Measurements from ENCODE around the gene GATAD2A. TPM values are rescaled to one million over a fixed set of nuclear protein-coding genes. Genes with fewer than 3 reads are reported as not detected.
A peak's percentile ranks its signal among the peaks of the same experiment; 100 is the strongest.

GATAD2A gene
- total and polyA plus RNA-seq, 4 experiments from 2014 or later = 3.8 to 108 (median 65.6) TPM

DNA sequence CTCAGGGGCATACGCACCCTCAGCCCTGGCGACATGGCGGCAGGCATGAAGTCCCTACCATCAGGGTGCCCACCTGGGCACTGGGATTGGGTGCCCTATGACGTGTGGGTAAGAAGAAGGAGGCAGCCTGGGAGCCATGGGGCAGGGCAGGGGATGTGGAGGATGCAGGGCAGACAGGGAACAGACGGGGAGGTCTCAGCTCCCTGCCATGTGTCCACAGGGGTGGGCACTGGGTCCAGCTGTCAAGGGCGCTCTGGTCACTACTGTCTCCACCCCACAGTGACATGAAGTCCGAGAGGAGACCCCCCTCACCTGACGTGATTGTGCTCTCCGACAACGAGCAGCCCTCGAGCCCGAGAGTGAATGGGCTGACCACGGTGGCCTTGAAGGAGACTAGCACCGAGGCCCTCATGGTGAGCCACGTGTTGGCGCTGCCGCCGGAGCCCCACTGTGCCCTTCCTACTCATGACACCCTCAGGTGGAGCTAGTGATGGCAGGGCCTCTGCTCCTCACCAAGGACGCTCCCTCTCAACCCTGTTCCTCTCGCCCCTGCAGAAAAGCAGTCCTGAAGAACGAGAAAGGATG lies 86.6 kb downstream of the GATAD2A start:
- H3K4me1 Mint-ChIP-seq = peaks cover 28 to 43% (median 33%) of the 10 kb centered on the region in 4 donors
- Histone ChIP-seq H3K27ac (ENCODE audit: low read depth, low read length) (no peak overlapping the region), H3K36me3 (ENCODE audit: insufficient read depth, low read length) (peaks cover 42% of the 10 kb centered on the region), H3K4me3 (ENCODE audit: low read length in 2 of 2) (no peak overlapping the region), H3K27me3 (ENCODE audit: insufficient read depth, low read length) (no peaks in the 10 kb centered on the region), H3K9me3 (ENCODE audit: control insufficient read depth in 1 of 2, low read length in 2 of 2) (no peaks in the 10 kb centered on the region), H3K4me1 (ENCODE audit: insufficient read depth, low read length) (peaks cover 33% of the 10 kb centered on the region)
- intact Hi-C loops (cut with micrococcal nuclease) = no loop called here
- DNase-seq = no peak
- POLR2A ChIA-PET (ENCODE audit: partially characterized antibody) = interaction anchor here (1.4 to 5.5 kb wide), 5 partner anchors 19 to 300 kb away, joined by 3 to 85 read pairs (median 8); partner anchors contain the start of genes BORCS8, GATAD2A and RFXANK
- no peaks in the 10 kb centered on the region for H3K27me3 Mint-ChIP-seq
- H3K4me3 Mint-ChIP-seq = no peak overlapping the region
- no peaks in the 10 kb centered on the region for H3K9me3 Mint-ChIP-seq
- CTCF ChIA-PET (ENCODE audit: partially characterized antibody) = interaction anchor here (1.0 to 10.9 kb wide), 9 partner anchors 16 to 346 kb away, joined by 3 to 287 read pairs (median 6); partner anchors contain the start of gene GATAD2A
- H3K36me3 Mint-ChIP-seq = peaks cover 22 to 44% of the 10 kb centered on the region in 2 donors
- H3K27ac Mint-ChIP-seq = peak overlapping the region in 1 of 7 donors; percentile 55

DNA sequence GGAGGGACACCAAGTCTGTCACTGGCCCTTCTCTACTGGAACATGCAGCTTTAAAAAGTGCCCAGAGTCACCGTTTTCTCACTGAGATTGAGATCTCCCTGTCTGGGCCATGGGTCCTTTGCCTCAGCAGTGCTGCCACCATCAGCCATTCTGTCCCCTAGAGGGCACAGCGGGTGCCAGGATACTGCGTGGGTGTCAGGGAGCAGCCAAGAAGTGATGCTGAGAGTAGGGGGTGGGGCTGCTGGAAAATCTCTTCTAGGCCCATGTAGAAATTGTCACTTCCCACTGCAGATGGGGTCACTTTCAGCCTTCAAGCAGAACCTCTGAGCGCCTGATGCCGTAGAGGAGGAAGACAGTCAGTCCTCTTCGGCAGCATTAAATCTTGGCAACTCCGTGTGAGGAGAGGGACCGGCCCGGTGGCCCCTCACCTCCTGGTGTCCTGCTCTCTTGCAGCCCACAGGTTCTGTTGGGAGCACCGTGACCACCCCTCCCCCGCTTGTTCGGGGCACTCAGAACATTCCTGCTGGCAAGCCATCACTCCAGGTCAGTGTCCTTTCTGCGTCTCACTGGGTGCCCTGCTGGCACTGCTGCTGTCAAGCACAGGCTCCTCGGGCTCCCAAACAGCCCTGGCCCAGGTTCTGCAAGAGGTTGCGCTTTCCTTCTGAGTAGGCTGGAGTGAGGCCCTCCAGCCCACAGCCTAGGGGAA lies 88.5 kb downstream of the GATAD2A start:
- Mint-ChIP-seq H3K4me1 (peaks cover 14 to 24% (median 18%) of the 10 kb centered on the region in 4 donors), H3K27me3 (no peaks in the 10 kb centered on the region), H3K36me3 (peaks cover 22 to 55% of the 10 kb centered on the region in 2 donors), H3K4me3 (no peak overlapping the region), H3K9me3 (no peaks in the 10 kb centered on the region), H3K27ac (peak overlapping the region in 2 of 7 donors; percentile 41 to 42)
- Histone ChIP-seq H3K9me3 (ENCODE audit: control insufficient read depth in 1 of 2, low read length in 2 of 2) (no peaks in the 10 kb centered on the region), H3K4me1 (ENCODE audit: insufficient read depth, low read length) (peaks cover 14% of the 10 kb centered on the region), H3K27ac (ENCODE audit: low read depth, low read length) (no peak overlapping the region), H3K36me3 (ENCODE audit: insufficient read depth, low read length) (peaks cover 60% of the 10 kb centered on the region), H3K27me3 (ENCODE audit: insufficient read depth, low read length) (no peaks in the 10 kb centered on the region), H3K4me3 (ENCODE audit: low read length in 2 of 2) (no peak overlapping the region)
- no peak for DNase-seq
- intact Hi-C loops (cut with micrococcal nuclease) = no loop called here
- CTCF ChIA-PET (ENCODE audit: partially characterized antibody) = interaction anchor here (1.2 to 10.9 kb wide), 3 partner anchors 18 to 270 kb away, joined by 3 to 287 read pairs (median 4); no protein-coding TSS in a partner anchor
- POLR2A ChIA-PET (ENCODE audit: partially characterized antibody) = interaction anchor here (1.0 to 1.9 kb wide), 3 partner anchors 89 to 130 kb away, joined by 3 to 8 read pairs (median 3); partner anchors contain the start of gene GATAD2A

DNA sequence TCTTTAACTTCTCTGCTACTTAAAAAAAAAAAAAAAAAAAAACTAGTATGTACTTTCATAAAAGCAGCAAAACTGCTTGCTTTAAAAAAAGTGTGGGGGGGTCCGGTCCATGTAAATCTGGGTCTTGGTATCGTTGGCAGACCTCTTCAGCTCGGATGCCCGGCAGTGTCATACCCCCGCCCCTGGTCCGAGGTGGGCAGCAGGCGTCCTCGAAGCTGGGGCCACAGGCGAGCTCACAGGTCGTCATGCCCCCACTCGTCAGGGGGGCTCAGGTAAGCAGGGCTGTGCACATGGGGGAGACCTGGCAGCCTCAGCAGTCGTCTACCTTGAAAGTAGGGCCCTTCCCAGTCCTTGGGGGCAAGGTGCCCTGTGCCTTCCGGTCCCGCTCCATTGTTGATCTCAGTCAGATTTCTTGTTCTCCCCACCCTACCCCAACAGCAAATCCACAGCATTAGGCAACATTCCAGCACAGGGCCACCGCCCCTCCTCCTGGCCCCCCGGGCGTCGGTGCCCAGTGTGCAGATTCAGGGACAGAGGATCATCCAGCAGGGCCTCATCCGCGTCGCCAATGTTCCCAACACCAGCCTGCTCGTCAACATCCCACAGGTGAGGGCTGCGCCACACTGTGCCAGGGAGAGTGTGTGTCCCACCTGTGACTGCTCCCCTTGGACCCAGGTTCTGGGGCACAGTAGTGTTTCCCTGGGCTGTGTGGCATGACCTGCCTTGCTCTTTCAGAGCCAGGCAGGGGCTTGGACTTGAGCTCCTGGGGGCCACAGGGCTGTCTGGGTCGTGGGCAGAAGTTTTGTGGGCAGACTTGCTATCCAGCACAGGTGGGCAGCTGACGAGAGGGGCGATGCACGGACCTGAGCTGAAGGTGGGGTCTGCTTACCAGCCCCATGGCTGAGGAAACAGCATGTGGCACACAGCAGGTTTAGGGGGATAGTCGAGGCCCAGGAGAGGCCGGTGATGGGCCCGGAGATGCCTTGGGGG lies 90.4 kb downstream of the GATAD2A start:
- Mint-ChIP-seq H3K27ac (peak overlapping the region in 3 of 7 donors; percentile 6 to 84 (median 48)), H3K4me3 (no peak overlapping the region), H3K36me3 (peaks cover 19 to 60% of the 10 kb centered on the region in 2 donors), H3K4me1 (peaks cover 0 to 5% (median 2%) of the 10 kb centered on the region in 4 donors), H3K9me3 (no peaks in the 10 kb centered on the region), H3K27me3 (no peaks in the 10 kb centered on the region)
- Histone ChIP-seq H3K4me3 (ENCODE audit: low read length in 2 of 2) (no peak overlapping the region), H3K4me1 (ENCODE audit: insufficient read depth, low read length) (no peaks in the 10 kb centered on the region), H3K27me3 (ENCODE audit: insufficient read depth, low read length) (no peaks in the 10 kb centered on the region), H3K9me3 (ENCODE audit: control insufficient read depth in 1 of 2, low read length in 2 of 2) (no peaks in the 10 kb centered on the region), H3K27ac (ENCODE audit: low read depth, low read length) (no peak overlapping the region), H3K36me3 (ENCODE audit: insufficient read depth, low read length) (peaks cover 79% of the 10 kb centered on the region)
- intact Hi-C loops (cut with micrococcal nuclease) = no loop called here
- ChIA-PET POLR2A (ENCODE audit: partially characterized antibody) (no interaction called here), CTCF (ENCODE audit: partially characterized antibody) (interaction anchor here (10.9 kb wide), 1 partner anchor 130 kb away, joined by 287 read pairs; no protein-coding TSS in a partner anchor)
- no peak for DNase-seq

DNA sequence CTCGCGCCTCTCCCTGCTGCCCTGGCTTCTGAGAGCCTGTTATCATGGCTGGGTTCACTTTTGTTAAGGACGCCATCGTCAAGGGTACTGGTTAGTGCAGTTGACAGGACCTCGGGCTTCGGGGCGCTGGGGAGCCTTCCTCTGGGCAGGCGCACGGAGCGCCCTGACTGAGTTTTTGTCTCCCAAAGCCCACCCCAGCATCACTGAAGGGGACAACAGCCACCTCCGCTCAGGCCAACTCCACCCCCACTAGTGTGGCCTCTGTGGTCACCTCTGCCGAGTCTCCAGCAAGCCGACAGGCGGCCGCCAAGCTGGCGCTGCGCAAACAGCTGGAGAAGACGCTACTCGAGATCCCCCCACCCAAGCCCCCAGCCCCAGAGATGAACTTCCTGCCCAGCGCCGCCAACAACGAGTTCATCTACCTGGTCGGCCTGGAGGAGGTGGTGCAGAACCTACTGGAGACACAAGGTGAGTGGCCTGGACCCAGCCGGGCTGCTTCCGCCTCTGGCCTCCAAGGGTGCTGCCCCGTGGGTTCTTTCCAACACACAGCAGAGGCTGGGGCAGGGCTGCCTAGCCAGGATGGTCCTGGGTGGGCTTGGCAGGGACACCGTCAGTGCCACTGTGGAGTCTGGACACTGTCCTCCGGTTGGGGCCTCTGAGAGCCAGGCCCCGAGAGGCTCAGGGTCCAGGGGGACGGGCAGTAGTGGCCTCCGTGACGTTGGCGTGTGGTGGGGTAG lies 92.9 kb downstream of the GATAD2A start:
- Mint-ChIP-seq H3K27ac (no peak overlapping the region), H3K36me3 (peaks cover 26 to 76% of the 10 kb centered on the region in 2 donors), H3K4me3 (no peak overlapping the region), H3K27me3 (no peaks in the 10 kb centered on the region), H3K4me1 (peaks cover 0 to 3% (median 2%) of the 10 kb centered on the region in 4 donors), H3K9me3 (peaks cover 0 to 2% (median 0%) of the 10 kb centered on the region in 8 donors)
- H3K9me3 ChIP-seq (ENCODE audit: control insufficient read depth in 1 of 2, low read length in 2 of 2) = no peaks in the 10 kb centered on the region
- no peak overlapping the region for H3K27ac ChIP-seq (ENCODE audit: low read depth, low read length)
- CTCF ChIA-PET (ENCODE audit: partially characterized antibody) = no interaction called here
- no peaks in the 10 kb centered on the region for H3K27me3 ChIP-seq (ENCODE audit: insufficient read depth, low read length)
- DNase-seq = no peak
- intact Hi-C loops (cut with micrococcal nuclease) = no loop called here
- POLR2A ChIA-PET (ENCODE audit: partially characterized antibody) = no interaction called here
- no peak overlapping the region for H3K4me3 ChIP-seq (ENCODE audit: low read length in 2 of 2)
- no peaks in the 10 kb centered on the region for H3K4me1 ChIP-seq (ENCODE audit: insufficient read depth, low read length)
- H3K36me3 ChIP-seq (ENCODE audit: insufficient read depth, low read length) = peaks cover 90% of the 10 kb centered on the region

DNA sequence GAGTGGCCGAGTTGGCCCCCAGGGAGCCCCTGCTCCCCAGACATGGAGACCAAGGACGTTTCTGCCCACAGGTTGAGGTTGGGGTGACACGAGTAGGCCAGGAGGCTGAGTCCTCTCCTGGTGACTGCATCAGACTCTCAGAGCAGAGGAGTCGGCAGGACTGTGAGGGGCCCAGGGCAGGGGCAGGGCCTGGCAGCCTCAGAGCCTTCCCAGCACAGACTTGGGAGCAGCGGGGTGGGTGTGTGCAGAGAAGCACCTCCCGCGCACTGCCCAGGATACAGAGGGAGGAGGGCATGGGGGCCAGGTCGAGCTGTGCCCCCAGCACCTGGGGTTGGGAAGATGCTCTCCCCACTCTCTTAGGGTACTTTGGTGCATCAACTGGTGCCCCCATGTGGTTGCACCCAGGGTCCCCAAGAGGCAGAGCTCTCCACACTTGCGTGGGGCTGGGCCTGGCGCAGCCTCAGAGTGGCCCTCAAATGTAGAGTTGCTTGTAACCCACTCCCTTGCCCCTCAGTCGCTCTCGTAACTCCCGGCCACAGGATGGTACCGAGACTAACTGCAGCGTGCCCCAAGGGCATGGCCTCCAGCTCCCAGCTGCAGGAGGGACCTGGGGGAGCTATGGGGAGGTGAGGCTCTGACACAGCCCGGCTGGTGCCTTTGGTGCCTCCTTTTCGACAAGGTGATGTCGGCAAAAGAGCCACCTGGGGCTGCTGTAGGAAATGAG lies 94.0 kb downstream of the GATAD2A start:
- no peak overlapping the region for H3K27ac ChIP-seq (ENCODE audit: low read depth, low read length)
- H3K9me3 ChIP-seq (ENCODE audit: control insufficient read depth in 1 of 2, low read length in 2 of 2) = no peaks in the 10 kb centered on the region
- Mint-ChIP-seq H3K4me1 (peaks cover 0 to 3% (median 0%) of the 10 kb centered on the region in 4 donors), H3K27ac (no peak overlapping the region), H3K9me3 (peaks cover 0 to 2% (median 0%) of the 10 kb centered on the region in 8 donors), H3K27me3 (no peaks in the 10 kb centered on the region), H3K4me3 (no peak overlapping the region), H3K36me3 (peaks cover 30 to 76% of the 10 kb centered on the region in 2 donors)
- H3K27me3 ChIP-seq (ENCODE audit: insufficient read depth, low read length) = no peaks in the 10 kb centered on the region
- intact Hi-C loops (cut with micrococcal nuclease) = no loop called here
- ChIA-PET CTCF (ENCODE audit: partially characterized antibody) (no interaction called here), POLR2A (ENCODE audit: partially characterized antibody) (no interaction called here)
- DNase-seq = no peak
- H3K4me1 ChIP-seq (ENCODE audit: insufficient read depth, low read length) = no peaks in the 10 kb centered on the region
- peaks cover 92% of the 10 kb centered on the region for H3K36me3 ChIP-seq (ENCODE audit: insufficient read depth, low read length)
- no peak overlapping the region for H3K4me3 ChIP-seq (ENCODE audit: low read length in 2 of 2)

DNA sequence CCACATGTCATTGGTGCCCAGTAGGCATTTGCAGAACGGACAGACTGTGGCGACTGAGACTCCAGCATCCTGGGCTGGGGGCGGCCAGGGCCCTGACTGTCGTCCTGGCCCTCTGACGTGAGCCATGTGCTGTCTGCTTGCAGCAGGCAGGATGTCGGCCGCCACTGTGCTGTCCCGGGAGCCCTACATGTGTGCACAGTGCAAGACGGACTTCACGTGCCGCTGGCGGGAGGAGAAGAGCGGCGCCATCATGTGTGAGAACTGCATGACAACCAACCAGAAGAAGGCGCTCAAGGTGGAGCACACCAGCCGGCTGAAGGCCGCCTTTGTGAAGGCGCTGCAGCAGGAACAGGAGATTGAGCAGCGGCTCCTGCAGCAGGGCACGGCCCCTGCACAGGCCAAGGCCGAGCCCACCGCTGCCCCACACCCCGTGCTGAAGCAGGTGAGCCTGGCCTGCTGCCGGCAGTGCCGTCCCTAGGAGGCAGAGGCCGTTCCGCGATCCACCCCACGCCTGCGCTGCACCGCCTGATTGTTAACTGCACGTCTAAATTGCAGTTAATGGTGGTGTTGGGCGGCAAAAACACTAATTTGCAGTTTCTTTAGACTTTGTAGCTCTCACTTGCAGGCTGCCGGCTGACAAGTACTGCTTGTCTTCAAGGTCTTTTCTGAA lies 95.6 kb downstream of the GATAD2A start:
- H3K36me3 ChIP-seq (ENCODE audit: insufficient read depth, low read length) = peaks cover 96% of the 10 kb centered on the region
- DNase-seq = no peak
- POLR2A ChIA-PET (ENCODE audit: partially characterized antibody) = no interaction called here
- peaks cover 0 to 1% (median 0%) of the 10 kb centered on the region in 4 donors for H3K4me1 Mint-ChIP-seq
- CTCF ChIA-PET (ENCODE audit: partially characterized antibody) = no interaction called here
- peaks cover 0 to 2% (median 0%) of the 10 kb centered on the region in 8 donors for H3K9me3 Mint-ChIP-seq
- no peak overlapping the region for H3K27ac ChIP-seq (ENCODE audit: low read depth, low read length)
- no peaks in the 10 kb centered on the region for H3K9me3 ChIP-seq (ENCODE audit: control insufficient read depth in 1 of 2, low read length in 2 of 2)
- H3K4me1 ChIP-seq (ENCODE audit: insufficient read depth, low read length) = no peaks in the 10 kb centered on the region
- H3K4me3 ChIP-seq (ENCODE audit: low read length in 2 of 2) = no peak overlapping the region
- H3K27me3 Mint-ChIP-seq = no peaks in the 10 kb centered on the region
- H3K4me3 Mint-ChIP-seq = no peak overlapping the region
- peak overlapping the region in 1 of 7 donors; percentile 38 for H3K27ac Mint-ChIP-seq
- intact Hi-C loops (cut with micrococcal nuclease) = no loop called here
- H3K27me3 ChIP-seq (ENCODE audit: insufficient read depth, low read length) = no peaks in the 10 kb centered on the region
- peaks cover 34 to 75% of the 10 kb centered on the region in 2 donors for H3K36me3 Mint-ChIP-seq
